Endothelial cell of umbilical vein (primary cell): ENCODE results near the gene SPTB. TPM values are rescaled to one million over a fixed set of nuclear protein-coding genes. Genes with fewer than 3 reads are reported as not detected.

ENCODE experiments used
- BruUV-seq: library from RNA; stranded (reverse); fragments of 400-500 nt; replicated peaks from 2 replicates; lab custom pipeline; 2021; lab: Mats Ljungman, UMichigan
- CTCF ChIA-PET: fragments of 300-600, 350-600 bp; sonication (Branson Sonifier 250); formaldehyde crosslinking; loops from one replicate; lab custom pipeline; 2021; ENCODE audit warnings: antibody characterized with exemption, inconsistent platforms; lab: Charles Lee
- POLR2A ChIA-PET: fragments of 300-600, 350-600 bp; sonication (Branson Sonifier 250); formaldehyde crosslinking; loops from one replicate; lab custom pipeline; 2021; ENCODE audit warnings: antibody characterized with exemption, inconsistent platforms; lab: Charles Lee
- DNase-seq: peaks from one replicate; pipeline ENCODE4 v3.0.0-alpha.2; 2011; ENCODE audit warnings: low read depth, low spot score
- FAIRE-seq: peaks from 2 replicates; lab custom pipeline; 2011; peaks lifted over from hg19 to GRCh38; lab: Jason Lieb, UNC
- H2AFZ ChIP-seq: 2 replicates; pipeline ENCODE4 v1.6.0; 2012; ENCODE audit warnings: low read depth, low read length, control low read depth, inconsistent platforms
- H3K27ac ChIP-seq: 2 replicates; pipeline ENCODE4 v1.5.1; 2011; ENCODE audit warnings: low read depth, mild to moderate bottlenecking, control low read depth, low read length, moderate library complexity; ENCODE audit not compliant: insufficient read depth
- H3K27me3 ChIP-seq, 2 experiments: 2 replicates each; pipeline versions ENCODE4 v1.6.0 to v1.6.1; 2011; ENCODE audit warnings: low read length in 2 of 2, mixed read lengths in 1 of 2; ENCODE audit not compliant: control insufficient read depth in 2 of 2, insufficient read depth in 2 of 2
- H3K36me3 ChIP-seq, 2 experiments: 2 replicates in 1 of 2; 3 replicates in 1 of 2; pipeline ENCODE4 v1.5.1; 2011; ENCODE audit warnings: low read length in 2 of 2, mild to moderate bottlenecking in 1 of 2, moderate library complexity in 1 of 2; ENCODE audit not compliant: control insufficient read depth in 2 of 2, insufficient read depth in 2 of 2; ENCODE audit errors: extremely low read depth in 1 of 2
- H3K4me1 ChIP-seq: 3 replicates; pipeline ENCODE4 v1.5.1; 2011; ENCODE audit warnings: mild to moderate bottlenecking, low read length; ENCODE audit not compliant: control insufficient read depth, insufficient read depth; ENCODE audit errors: extremely low read depth
- H3K4me2 ChIP-seq: 2 replicates; pipeline ENCODE4 v1.6.1; 2011; ENCODE audit warnings: low read length, control low read depth, mixed read lengths; ENCODE audit not compliant: insufficient read depth
- H3K4me3 ChIP-seq, 3 experiments: fragments of 200-600 bp in 1 of 3; sonication (generic), shearing (Covaris generic) in 1 of 3; replicated peaks in 1 of 3; 2 replicates each; pipeline ENCODE4 v1.5.1; 2011 to 2016; ENCODE audit warnings: control low read depth in 3 of 3, low read length in 3 of 3, mild to moderate bottlenecking in 2 of 3, inconsistent platforms in 1 of 3, low read depth in 1 of 3, moderate library complexity in 1 of 3; ENCODE audit not compliant: insufficient read depth in 1 of 3
- H3K79me2 ChIP-seq: 2 replicates; pipeline ENCODE4 v1.6.0; 2012; ENCODE audit warnings: low read length, inconsistent platforms; ENCODE audit not compliant: control insufficient read depth, insufficient read depth
- H3K9ac ChIP-seq: replicated peaks from 2 replicates; pipeline ENCODE3; 2011; ENCODE audit warnings: low read length, control low read depth; ENCODE audit not compliant: insufficient read depth; ENCODE audit errors: extremely low read depth
- H3K9me1 ChIP-seq: replicated peaks from 3 replicates; pipeline ENCODE4 v1.6.0; 2011; ENCODE audit warnings: mild to moderate bottlenecking, low read length; ENCODE audit not compliant: control insufficient read depth, insufficient read depth; ENCODE audit errors: extremely low read depth
- H3K9me3 ChIP-seq: replicated peaks from 2 replicates; pipeline ENCODE4 v1.5.1; 2012; ENCODE audit warnings: low read length, inconsistent platforms; ENCODE audit not compliant: control insufficient read depth, insufficient read depth
- H4K20me1 ChIP-seq: replicated peaks from 2 replicates; pipeline ENCODE3; 2011; ENCODE audit warnings: mild to moderate bottlenecking, low read length; ENCODE audit not compliant: control insufficient read depth, insufficient read depth; ENCODE audit errors: extremely low read depth
- EZH2 ChIP-seq: IDR thresholded peaks from 2 replicates; pipeline ENCODE4 v1.6.1; 2012; ENCODE audit warnings: borderline replicate concordance, low read depth, mild to moderate bottlenecking, moderate library complexity, low read length, inconsistent platforms; ENCODE audit not compliant: severe bottlenecking
- FOS ChIP-seq: IDR thresholded peaks from 2 replicates; pipeline ENCODE4 v1.6.1; 2011; ENCODE audit warnings: mild to moderate bottlenecking, low read length, moderate library complexity, borderline replicate concordance; ENCODE audit not compliant: insufficient read depth
- GATA2 ChIP-seq: IDR thresholded peaks from 2 replicates; pipeline ENCODE4 v1.7.0; 2011; ENCODE audit warnings: low read depth, mild to moderate bottlenecking, moderate library complexity, mixed read lengths, low read length; ENCODE audit not compliant: insufficient read length, insufficient read depth
- JUN ChIP-seq: IDR thresholded peaks from 2 replicates; pipeline ENCODE4 v1.6.1; 2011; ENCODE audit warnings: borderline replicate concordance, low read depth; ENCODE audit not compliant: insufficient read length, insufficient read depth
- MAX ChIP-seq: IDR thresholded peaks from 2 replicates; pipeline ENCODE4 v1.6.1; 2011; ENCODE audit not compliant: insufficient read depth, insufficient read length
- MYC ChIP-seq: IDR thresholded peaks from one replicate; pipeline ENCODE4 v1.6.1; 2011; ENCODE audit warnings: mild to moderate bottlenecking, low read depth, low read length
- POLR2A ChIP-seq: IDR thresholded peaks from 2 replicates; pipeline ENCODE4 v1.6.1; 2012; ENCODE audit warnings: low read depth, mild to moderate bottlenecking, control low read depth, low read length
- POLR2AphosphoS5 ChIP-seq: IDR thresholded peaks from 2 replicates; pipeline ENCODE4 v1.6.1; 2012; ENCODE audit warnings: low read depth, mild to moderate bottlenecking, control low read depth, low read length, moderate library complexity; ENCODE audit not compliant: insufficient read depth
- dilution Hi-C: fragments of 300-500 bp; cut with MboI; formaldehyde crosslinking; loops from one replicate; pipeline ENCODE4 v1.15.0; 2019; ENCODE audit warnings: low sequenced_read_pairs; ENCODE audit not compliant: extremely low pct_ligation_motif_present
- intact Hi-C: fragments of 100-400 bp; cut with micrococcal nuclease; formaldehyde crosslinking; loops from one replicate; pipeline ENCODE4 v1.10.0; 2022
- polyA plus RNA-seq, 4 experiments: library from polyadenylated mRNA; depleted of rRNA in 3 of 4; stranded (reverse) in 3 of 4; unstranded in 1 of 4; fragments of >200 nt; gene quantifications; 2 replicates each; pipeline versions ENCODE4 v1.2.1 to v1.2.3, GENCODE V29; 2011 to 2012; ENCODE audit warnings: missing spikeins in 1 of 4
- total RNA-seq: library from RNA; stranded (reverse); gene quantifications from 2 replicates; pipeline ENCODE4 v1.2.3, GENCODE V29; 2021
- TF ChIP-seq, protein P1 (sequence below), 2 donors: IDR thresholded peaks; 1 replicate in 1 of 2; 2 replicates in 1 of 2; pipeline ENCODE4 v1.5.1; 2011; ENCODE audit warnings: low read length in 2 of 2, mild to moderate bottlenecking in 2 of 2, moderate library complexity in 2 of 2, control low read depth in 1 of 2, inconsistent platforms in 1 of 2, low read depth in 1 of 2; ENCODE audit not compliant: insufficient read depth in 1 of 2; ENCODE audit errors: extremely low read depth in 1 of 2

Gene SPTB
- total and polyA plus RNA-seq, 2 donors (not counting 3 experiments of a cell fraction or from before 2014, with no cell fraction given): 0.03 to 0.07 TPM

- ChIA-PET CTCF (interaction anchor here (0.9 to 1.4 kb wide), 3 partner anchors 8 to 61 kb away, joined by 3 to 7 read pairs (median 3); no protein-coding TSS in a partner anchor), POLR2A (no interaction called here)
- intact Hi-C loops: no loop called here
- no peak for DNase-seq
- Histone ChIP-seq H3K9me3 (no peaks in the 10 kb centered on the region), H3K9ac (no peak overlapping the region), H3K4me3 (no peak overlapping the region), H3K27me3 (peaks cover 0 to 17% of the 10 kb centered on the region in 2 experiments), H3K9me1 (no peaks in the 10 kb centered on the region), H3K4me2 (no peak overlapping the region), H3K79me2 (no peaks in the 10 kb centered on the region), H3K36me3 (no peaks in the 10 kb centered on the region), H3K4me1 (no peaks in the 10 kb centered on the region), H2AFZ (no peak overlapping the region), H4K20me1 (no peaks in the 10 kb centered on the region), H3K27ac (no peak overlapping the region)
- BruUV-seq: no TSS peak
- dilution Hi-C loops: no loop called here
- no peak for FAIRE-seq
- TF ChIP-seq, protein P1, sequence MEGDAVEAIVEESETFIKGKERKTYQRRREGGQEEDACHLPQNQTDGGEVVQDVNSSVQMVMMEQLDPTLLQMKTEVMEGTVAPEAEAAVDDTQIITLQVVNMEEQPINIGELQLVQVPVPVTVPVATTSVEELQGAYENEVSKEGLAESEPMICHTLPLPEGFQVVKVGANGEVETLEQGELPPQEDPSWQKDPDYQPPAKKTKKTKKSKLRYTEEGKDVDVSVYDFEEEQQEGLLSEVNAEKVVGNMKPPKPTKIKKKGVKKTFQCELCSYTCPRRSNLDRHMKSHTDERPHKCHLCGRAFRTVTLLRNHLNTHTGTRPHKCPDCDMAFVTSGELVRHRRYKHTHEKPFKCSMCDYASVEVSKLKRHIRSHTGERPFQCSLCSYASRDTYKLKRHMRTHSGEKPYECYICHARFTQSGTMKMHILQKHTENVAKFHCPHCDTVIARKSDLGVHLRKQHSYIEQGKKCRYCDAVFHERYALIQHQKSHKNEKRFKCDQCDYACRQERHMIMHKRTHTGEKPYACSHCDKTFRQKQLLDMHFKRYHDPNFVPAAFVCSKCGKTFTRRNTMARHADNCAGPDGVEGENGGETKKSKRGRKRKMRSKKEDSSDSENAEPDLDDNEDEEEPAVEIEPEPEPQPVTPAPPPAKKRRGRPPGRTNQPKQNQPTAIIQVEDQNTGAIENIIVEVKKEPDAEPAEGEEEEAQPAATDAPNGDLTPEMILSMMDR (IDR thresholded peaks at IDR 0.05; ENCODE audit: extremely low read depth in 1 of 2, insufficient read depth in 1 of 2, low read depth in 1 of 2, low read length in 2 of 2): no peak
- TF ChIP-seq MYC (no peak), GATA2 (no peak), JUN (no peak), MAX (no peak), FOS (no peak), POLR2AphosphoS5 (no peak), EZH2 (no peak), POLR2A (no peak)
These were observed 48.7 kb downstream of the SPTB start for GRCh38 chr14:64830961-64831360.
